Mesenteric fat pad (tissue), 1 donor: ENCODE results near the gene RERE. TPM values are rescaled to one million over a fixed set of nuclear protein-coding genes. Genes with fewer than 3 reads are reported as not detected.
"Not testable (repeated sequence)": the region's sequence is repeated elsewhere in the genome, so short reads cannot be mapped to it uniquely, and the experiment has no call there.

Experiments used
- DNase-seq: peaks from one replicate; pipeline ENCODE4 v3.0.0-alpha.2; 2020; ENCODE audit warnings: low spot score
- total RNA-seq: library from RNA; stranded (reverse); fragmentation: NEBNext Ultra II Directional; extraction: Animal tissue kit (Norgen Biotek cat#: 25700); gene quantifications from one replicate; pipeline ENCODE4 v1.2.1, GENCODE V29; 2021
- donor health status: DM: yes; HTN: yes; CAD: no.

The RERE gene
- total RNA-seq, 1 donor from 2014 or later: 120 TPM

DNA sequence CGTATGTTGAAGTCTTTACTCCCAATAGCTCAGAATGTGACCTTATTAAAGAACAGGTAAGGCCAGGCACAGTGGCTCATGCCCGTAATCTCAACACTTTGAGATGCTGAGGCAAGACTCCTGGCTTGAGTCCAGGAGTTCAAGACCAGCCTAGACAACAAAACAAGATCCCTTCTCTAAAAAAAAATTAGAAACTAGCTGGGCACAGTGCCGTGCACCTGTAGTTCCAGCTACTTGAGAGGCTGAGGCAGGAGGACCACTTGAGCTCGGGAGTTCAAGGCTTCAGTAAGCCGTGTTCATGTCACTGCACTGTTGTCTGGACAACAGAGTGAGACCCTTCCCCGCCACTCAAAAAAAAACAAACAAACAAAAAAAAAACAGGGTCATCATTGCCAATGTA, 171.3 kb downstream of the RERE start:
- no peak for DNase-seq

DNA sequence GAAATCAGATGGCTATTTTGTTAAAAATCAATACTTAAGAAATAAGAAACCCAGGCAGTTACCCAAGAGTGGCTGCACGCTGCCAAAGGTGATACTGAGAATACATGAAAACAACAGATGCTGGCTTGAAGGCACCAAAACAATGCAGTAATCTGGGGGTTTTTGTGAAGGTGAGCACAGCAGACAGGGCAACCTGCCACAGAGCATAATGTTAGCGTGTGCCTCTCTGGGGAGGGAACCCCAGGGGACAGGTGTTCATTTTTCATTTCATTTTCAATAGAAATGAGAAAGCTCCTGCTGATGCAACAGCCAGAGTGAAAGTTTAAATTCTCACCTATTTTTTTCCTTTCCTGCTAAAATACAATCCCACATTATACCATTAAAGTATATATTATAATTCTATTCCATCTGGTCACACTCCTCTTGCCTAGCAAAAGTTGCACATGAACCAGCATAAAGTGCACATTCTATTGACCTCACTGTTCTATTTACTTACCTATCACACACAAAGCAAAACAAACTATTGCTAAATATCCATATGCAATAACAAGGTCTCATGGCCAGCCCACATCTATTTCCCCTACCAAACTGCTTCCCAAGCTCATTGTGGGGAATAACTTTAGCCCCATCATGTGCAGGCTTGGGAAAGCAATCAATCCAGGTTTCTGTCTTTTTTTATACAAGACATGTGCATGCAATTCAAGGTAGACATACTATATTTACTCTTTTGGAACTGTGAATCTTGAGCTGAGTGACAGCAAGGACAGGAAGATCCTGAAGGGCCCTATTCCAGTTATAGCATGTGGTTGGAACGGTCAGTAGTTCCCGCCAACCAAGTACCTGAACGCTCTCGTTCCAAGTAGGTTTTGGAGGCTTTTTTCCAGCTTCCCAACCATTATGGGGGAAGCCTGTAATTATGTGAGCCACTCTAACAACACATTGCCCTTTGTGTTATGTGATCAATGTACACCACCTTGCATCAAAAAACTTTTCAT, 173.6 kb downstream of the RERE start:
- DNase-seq: no peak

DNA sequence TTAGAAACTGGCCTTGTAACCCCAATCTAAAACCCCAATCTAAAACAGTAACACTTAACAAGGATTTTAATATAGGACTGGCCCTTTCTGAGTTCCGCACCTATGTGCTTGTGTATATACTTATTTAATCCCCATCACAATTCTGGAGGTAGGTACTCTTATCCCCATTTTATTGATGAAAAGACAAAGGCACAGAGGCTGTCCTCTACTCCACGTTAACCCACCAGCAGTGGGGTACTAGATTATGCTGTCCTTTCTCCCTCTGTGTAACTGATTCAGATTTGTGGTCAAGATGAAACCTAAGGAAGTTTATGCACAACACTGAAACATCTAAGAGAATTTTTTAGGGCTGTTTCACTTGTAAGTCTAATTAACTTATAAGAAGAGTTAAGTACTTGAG, 175.3 kb downstream of the RERE start:
- no peak for DNase-seq

DNA sequence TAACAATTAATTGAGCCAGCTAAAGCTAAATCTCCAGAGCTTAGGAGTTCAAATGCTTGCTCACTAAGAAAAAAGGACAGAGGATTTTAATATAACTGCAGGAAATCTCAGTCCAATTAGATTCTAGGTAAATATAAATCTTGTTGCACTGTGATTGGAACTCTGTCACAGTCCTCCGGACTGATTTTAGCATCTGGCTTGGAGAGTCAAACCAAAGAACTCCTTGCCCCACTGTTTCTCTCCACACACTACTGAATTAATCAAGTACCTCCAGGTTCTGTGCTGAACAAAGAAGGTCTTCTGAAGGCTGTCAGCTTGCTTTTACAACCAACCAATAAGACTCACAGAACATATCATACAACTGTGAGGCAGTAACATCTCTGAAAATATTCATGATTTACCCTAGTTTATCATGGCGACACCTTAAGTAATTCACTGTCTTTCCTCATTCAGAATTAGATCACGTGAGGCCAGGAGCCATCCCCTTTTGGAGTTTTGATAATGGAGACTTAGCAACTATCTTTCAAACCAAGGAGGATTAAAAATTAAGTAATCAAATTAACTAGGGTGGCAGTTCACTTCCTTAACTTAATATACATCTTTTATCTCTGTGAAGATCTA, 176.0 kb downstream of the RERE start:
- DNase-seq: no peak

DNA sequence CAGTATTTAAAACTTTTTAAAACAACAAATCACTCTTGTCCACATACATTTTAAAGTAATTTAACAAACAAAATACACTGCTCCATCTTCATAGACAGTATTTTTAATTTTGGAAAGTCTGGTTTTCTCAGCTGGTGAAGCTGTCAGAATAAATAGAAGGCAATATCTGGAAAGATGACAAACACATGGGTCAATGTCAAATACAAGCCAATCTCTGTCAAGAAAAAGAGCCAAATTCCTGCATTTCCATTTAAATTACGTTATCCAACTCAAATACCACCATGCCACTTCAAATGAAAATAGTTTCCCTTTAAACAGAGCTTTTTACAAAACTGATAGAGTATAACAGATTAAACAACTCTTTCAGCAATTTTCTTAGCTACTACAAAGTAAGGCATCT, 176.5 kb downstream of the RERE start:
- DNase-seq: no peak

DNA sequence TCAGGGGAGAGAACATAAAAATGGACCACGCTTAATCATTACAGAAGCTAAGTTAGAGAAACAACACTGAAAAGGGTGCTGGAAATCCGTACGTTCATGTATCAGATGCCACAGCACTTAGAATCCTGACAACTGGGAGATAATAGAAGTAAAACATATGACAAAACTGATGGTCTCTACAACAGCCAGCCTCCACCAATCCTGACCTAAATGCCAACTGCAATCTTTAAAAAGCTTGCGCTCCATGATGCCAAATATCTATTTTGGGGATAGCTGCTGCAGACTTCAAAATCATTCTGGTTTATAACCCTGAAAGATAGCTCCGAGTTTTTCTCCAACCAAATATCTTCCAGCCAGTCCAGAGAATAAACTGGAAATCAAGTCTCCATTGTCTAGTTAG, 178.3 kb downstream of the RERE start:
- no peak for DNase-seq

DNA sequence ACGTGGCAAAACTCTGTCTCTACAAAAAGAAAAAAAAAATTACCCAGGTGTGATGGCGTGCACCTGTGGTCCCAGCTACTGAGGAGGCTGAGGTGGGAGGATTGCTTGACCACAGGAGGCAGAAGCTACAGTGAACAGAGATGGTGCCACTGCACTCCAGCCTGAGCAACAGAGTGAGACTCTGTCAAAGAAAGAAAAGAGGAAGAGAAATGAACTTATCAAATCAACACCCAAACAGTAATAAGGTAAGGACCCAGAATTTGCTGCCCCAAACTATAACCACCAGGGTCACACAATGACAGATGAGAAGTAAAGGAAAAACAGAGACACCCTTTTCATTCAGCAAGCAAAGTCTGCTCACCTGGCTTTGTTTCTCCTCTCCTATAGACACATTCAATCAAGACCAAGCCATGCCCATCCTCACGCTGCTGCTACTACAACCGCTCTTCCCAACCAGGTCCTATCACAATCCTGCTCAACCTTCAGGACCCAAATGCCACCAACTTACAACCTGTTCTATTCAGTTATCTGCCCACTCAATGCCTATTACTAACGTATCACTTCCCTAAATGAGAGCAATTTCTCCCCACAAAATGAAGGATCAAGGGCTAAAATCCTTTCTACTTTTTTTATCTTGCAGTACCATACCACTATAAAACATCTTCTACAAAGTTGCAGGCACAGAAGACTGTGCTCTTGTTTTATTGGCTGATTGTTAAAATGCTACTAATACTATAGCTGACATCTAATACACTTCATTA, 183.5 kb downstream of the RERE start:
- no peak for DNase-seq

DNA sequence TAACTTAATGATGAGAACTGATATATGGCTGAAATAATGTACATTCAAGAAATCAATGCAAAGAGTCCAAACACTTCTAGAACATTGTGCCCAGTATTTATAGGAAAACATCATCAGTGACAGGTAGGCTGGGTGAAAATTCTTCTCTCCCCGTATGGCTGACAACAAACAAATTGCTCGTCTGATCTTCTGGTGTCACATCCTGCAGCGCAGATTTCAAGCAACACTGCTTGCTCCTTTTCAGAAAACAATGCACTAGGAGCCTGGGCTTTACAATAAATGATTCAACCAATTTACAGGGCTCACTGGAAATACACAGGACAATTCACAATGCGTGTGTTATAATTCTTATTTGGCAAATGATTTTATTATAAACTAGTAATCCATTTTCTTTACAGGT, 185.3 kb downstream of the RERE start:
- DNase-seq: no peak

DNA sequence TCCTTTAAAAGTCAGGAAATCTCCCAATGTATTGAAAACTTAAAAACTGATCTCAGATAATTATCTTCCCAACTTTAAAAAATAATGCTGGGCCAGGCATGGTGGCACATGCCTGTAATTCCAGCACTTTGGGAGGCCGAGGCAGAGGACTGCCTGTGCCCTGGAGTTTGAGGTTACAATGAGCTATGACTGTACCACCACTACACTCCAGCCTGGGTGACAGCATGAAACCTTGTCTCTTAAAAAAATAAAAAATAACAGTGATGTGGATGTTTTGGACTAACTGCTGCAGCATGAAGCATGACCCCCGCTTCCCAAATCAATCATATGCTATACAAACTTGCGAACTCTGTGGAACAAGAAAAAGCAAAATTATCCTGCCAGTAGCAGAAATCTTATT, 186.3 kb downstream of the RERE start:
- DNase-seq: no peak

DNA sequence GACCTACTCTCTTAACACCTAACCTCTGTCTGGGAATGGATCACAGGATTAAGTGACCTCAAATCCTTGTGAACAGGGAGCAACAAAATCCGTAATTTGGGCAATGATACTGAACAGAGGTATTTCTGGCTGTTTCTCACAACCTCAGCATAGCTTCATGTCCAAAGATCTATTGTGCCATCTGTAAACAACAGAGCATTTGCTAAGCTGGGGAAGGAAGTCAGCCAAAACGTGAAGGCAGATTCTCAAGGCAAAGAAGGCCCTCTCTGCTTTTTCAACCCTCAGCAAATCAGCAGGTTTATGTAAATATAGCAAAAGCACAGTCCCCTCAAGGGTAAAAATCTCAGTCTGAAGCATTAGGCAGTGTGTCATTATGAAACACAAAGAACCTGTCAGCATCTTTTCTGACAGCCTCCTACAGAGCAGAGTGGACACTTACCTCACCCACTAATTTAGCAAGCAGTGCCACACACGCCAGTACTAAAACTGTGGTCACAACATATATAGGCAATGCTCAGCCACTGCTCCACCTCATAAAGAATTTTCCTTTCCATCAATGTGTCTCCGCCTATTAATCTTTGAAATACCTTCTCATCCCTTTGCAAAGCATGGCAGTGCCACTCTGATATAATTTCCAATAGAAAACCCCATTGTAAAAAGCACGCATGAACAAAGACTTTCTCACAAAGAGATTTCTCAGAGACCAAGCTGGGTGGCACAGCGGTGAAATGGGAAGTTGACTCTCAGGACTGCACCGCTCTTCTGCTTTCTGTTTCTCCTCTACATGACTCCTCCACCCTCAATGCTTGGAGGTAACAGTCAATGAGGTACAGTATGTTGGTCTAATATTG, 188.0 kb downstream of the RERE start:
- DNase-seq: no peak

DNA sequence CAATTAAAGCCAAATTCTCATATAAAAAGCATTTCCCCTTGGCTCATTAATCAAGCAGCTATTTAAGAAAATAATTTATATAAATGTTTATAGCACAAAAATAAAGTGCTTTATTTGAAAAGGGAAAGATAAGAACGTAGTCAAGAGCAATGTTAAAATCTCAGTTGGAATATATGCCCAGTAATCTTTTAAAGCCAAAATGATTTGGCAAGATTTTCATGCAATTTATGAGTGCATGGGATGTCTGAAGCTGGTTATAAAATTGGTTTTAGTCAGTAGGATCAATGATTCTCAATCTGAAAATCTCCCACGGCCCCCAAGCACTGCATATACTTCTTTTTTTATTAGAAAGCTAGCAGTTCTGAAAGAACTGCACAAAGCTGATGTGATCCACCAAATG, 188.8 kb downstream of the RERE start:
- no peak for DNase-seq

DNA sequence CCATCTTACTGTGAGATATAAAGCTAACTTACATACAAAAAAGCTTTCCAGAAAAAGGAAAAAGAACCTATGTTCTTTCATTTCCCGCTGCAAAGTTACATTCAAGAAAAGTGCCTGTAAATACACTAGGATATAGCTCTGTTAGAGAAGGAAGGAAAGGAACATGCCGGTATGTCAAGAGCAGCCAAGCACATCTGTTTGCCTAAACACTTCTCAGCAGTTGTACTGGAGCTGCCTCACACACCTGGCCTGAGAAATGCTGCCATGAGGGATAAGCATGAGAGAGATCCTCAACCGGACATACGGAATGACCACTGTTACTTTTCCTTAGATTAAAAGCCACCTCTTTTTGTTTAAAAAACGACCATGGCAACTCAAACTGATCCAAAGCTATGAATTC, 189.7 kb downstream of the RERE start:
- DNase-seq: no peak

DNA sequence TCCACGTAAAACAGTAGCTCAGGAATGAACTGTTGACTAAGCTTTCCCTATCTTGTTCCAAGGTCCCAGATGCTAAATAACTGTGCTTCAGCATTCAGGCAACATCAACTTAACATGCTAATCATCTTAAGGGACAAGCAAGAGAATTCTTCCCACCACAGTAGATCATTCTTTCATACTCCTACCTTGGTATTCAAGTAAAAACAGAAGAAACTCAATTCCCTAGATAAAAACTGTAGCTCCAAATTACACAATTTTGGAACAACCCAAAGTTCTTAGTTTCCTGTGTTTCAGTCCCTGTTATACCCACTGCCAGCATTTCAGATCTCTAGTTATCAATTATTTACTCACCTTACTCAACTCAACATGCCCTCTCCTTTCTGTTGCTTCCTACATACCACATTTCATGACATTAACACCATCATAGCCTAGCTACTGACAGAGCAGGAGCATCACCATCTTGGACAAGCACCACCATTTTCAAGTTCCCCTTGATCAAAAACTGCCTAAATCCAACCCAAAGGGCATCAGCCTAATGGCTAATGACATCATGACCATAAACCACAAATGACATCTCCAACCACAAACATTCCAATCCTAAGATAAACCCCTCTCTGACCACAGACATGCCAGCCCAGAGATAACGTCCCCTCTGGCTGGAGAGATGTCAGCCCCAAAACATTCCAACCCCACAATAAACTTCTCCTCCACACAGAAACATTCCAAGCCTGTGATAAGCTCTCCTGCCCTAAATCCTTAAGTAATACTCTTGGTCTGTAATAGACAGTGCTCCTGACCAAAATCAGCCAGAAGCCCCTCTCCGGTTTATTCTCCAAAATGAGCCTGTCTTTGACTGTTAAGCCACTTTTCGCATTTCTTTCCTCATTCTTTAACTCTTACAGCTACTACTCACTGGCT, 191.2 kb downstream of the RERE start:
- DNase-seq: no peak

DNA sequence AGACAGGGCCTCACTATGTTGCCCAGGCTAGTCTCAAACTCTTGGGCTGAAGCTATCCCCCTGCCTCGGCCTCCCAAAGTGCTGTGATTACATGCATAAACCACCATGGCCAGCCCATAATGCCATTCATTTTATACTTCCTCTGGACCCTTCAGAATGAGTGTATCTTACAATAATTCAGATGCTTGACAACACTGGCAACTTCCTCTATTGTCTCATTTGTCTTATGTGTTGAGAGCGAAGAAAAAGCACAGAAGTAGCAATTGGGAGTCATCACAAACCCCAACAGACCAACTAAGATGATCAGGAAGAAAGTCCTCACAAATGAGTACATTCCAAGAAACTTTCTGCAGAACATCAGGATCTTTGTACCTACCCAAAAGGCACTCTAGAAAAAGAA, 191.9 kb downstream of the RERE start:
- DNase-seq: no peak

DNA sequence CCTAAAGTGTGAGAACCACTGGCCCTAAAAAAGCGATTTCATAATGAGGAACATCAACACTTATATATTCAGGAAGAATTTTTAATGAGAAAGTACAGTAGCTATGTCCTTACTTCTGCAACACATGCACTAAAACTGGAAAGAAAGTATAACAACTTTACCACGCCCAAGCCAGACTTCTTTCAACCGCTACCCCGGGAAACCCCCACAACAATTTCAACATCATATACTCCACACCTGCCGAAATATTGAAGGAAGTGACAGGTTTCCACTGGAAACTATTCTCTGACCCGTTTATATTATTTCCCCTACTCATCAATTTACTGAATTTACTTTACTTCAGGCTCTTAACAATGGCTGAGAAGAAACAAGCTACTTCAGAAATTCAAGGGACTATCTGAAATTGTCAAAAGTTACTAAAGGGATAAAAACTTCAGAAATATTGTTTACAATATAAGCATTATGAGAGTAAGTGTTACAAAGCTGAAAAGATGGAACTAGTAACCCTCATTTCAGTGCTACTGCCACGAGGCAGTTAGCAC, 193.7 kb downstream of the RERE start:
- DNase-seq: not testable (repeated sequence)

DNA sequence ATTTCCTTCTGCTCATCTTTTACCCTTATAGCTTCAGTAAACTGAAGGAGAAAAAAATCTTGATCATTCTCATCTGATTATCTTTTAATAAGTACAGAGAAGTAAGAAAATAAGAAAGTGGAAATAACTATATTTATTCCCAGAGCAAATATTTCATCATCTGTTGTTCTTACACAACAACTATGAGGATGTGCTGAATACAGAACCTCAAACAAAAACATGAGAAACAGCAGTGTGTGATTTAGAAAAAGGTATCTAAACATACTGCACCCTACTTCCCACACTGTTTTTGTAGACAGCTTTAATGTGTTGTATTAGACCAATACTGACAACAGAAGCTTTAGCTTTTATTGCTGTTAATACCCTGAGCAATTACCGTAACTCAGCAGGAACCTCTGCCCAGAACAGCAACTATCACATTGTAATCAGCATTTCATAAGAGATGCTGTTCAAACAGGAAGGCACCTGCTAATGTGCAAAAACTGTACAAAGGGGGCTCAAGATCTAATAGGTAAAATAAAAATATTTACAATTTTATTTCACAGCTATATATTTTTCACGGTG, 195.6 kb downstream of the RERE start:
- DNase-seq: not testable (repeated sequence)

DNA sequence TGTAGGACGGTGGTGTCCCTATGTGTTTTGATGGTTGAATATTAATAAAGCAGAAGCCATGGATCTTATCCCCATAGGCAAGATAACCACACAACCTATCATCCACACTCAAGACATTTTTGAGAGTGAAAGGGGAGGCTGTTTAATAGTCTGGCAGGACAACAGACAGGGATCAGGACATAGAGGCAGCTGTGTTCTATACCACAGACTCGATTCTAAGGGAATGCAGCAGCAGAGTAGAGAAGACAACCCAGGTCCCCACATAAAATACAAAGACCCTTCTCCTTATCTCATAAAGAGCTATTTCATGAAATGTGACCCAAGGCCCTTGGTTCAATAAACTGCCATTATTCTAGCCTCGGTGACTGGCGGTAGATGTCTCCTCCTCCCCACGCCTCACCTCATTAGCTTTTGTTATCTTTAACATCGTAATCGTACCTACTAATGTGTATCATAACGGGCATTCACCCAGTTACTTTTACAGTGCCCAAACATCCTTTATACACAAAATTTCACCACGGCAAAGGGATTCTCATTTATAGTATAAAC, 196.3 kb downstream of the RERE start:
- DNase-seq: not testable (repeated sequence)

DNA sequence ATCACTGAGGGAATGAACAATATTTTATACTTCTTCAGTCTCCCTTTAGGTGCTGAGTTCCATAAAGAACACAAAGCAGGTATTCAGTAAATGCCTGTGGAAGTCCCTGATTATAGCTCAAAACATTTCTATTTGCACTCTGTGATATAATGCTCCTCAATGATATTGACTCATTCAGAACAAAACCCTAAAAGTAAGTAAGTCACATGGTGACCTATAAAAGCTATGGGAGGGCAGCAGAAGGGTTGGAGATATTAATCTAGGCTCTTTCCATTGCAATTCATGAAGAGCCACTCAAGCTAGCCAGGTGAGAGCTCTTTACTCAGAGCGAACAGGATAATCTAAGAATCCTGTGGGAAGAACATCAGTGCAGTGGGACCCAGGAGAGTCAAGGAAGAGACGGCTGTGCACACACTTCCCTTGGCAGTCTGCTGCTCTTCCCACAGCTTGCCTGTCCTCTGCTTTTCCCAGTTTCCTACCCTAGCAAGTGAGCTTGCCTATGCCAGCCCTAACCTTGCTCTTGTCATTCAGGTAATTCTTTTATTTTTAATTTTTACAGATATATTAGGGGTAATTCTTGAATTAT, 197.4 kb downstream of the RERE start:
- DNase-seq: not testable (repeated sequence)

DNA sequence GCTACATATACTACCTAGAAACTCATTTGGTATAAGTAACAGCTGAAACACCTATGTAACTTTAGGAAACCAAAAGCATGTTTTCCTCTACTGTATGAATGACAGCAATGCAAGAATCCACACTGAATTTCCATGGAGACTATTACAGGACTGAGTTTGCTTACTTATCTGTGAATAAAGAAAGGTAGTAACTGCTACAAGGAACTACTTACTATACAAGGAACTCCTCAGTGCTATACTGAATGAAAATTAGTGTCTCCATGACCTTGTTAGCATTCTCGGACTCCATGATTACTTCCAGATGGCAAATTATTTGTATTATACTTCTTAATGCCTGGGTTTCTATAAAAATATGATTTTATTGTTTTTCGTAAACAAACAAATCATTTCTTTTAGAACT, 198.0 kb downstream of the RERE start:
- DNase-seq: not testable (repeated sequence)
